GM10266 (cell line): ENCODE results near the gene POLR3H.

Experiments used
- DNase-seq: peaks from one replicate; pipeline ENCODE4 v3.0.0; 2012; ENCODE audit errors: extremely low spot score
- CTCF ChIP-seq: IDR thresholded peaks from 2 replicates; pipeline ENCODE4 v1.5.1; 2012; ENCODE audit warnings: mild to moderate bottlenecking, low read depth; ENCODE audit not compliant: control insufficient read depth, insufficient read depth; ENCODE audit errors: missing control alignments

The POLR3H gene

GRCh38 chr22:41481131-41481830, 63.0 kb downstream of the POLR3H start:
- no peak for TF ChIP-seq CTCF
- DNase-seq: no peak

GRCh38 chr22:41480397-41480735, 63.9 kb downstream of the POLR3H start:
- TF ChIP-seq CTCF: no peak
- no peak for DNase-seq

- no peak for TF ChIP-seq CTCF
- DNase-seq: no peak
Measured at GRCh38 chr22:41479671-41480396, 64.4 kb downstream of the POLR3H start.

- DNase-seq: peak; percentile 47
- no peak for TF ChIP-seq CTCF
Measured at GRCh38 chr22:41478891-41479521, 65.3 kb downstream of the POLR3H start.

GRCh38 chr22:41478473-41478872, 65.8 kb downstream of the POLR3H start:
- no peak for TF ChIP-seq CTCF
- no peak for DNase-seq
